BLaER1 treated with 17β-estradiol and CSF1 and Interleukin-3, amounts not matched to agents 10 nM and 100 nM (cell line): ENCODE measurements around the gene EVL.
A peak's percentile ranks its signal among the peaks of the same experiment; 100 is the strongest.

Experiments used
- H3K27ac ChIP-seq, 11 experiments: shearing (Covaris generic); formaldehyde crosslinking; 2 replicates each; pipeline ENCODE4 v1.8.1; 2022
- H3K27me3 ChIP-seq, 11 experiments: shearing (Covaris generic); formaldehyde crosslinking; 2 replicates each; pipeline ENCODE4 v1.8.1; 2022
- H3K36me3 ChIP-seq, 11 experiments: shearing (Covaris generic); formaldehyde crosslinking; 2 replicates each; pipeline ENCODE4 v1.8.1; 2022
- H3K4me1 ChIP-seq, 10 experiments: shearing (Covaris generic); formaldehyde crosslinking; 2 replicates each; pipeline ENCODE4 v1.8.1; 2022
- H3K4me2 ChIP-seq, 11 experiments: shearing (Covaris generic); formaldehyde crosslinking; 2 replicates each; pipeline ENCODE4 v1.8.1; 2022
- H3K4me3 ChIP-seq, 10 experiments: shearing (Covaris generic); formaldehyde crosslinking; 2 replicates each; pipeline ENCODE4 v1.8.1; 2022
- H3K9ac ChIP-seq, 11 experiments: shearing (Covaris generic); formaldehyde crosslinking; 2 replicates each; pipeline ENCODE4 v1.8.1; 2022
- H3K9me3 ChIP-seq, 11 experiments: shearing (Covaris generic); formaldehyde crosslinking; replicated peaks in 1 of 11; 2 replicates each; pipeline ENCODE4 v1.8.1; 2022
- H4K20me1 ChIP-seq, 11 experiments: shearing (Covaris generic); formaldehyde crosslinking; 2 replicates each; pipeline ENCODE4 v1.8.1; 2022
- Cebpa-rat ChIP-seq, 11 experiments: shearing (Covaris generic); IDR thresholded peaks; 2 replicates each; pipeline ENCODE4 v1.8.1; 2022

Gene EVL

DNA sequence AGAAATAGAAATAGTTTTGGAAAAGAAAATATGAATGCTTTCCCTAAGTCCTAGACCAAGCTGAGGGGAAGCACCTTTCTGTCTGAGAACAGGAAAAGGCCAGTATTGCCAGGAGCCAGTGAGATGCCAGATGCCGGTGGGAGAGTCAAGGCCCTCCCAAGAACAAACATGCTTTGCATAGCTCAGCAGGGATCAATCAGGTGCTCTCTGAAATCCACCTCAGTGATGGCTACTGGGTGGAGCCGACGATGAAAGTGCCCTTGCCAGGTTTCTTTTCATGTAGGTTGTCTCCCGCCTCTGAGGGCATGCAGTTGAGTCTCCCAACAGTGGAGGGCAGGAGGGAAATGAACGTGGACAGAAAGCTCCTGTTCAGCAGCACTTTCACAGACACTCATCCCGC, 66.0 kb downstream of the EVL start:
- Histone ChIP-seq H3K9ac (peak overlapping the region in 5 of 11 experiments; percentile 7 to 62 (median 22); a peak in 3 of 22 replicates), H3K27me3 (no peaks in the 10 kb centered on the region), H3K4me3 (no peak overlapping the region), H3K4me1 (peaks cover 37 to 93% (median 87%) of the 10 kb centered on the region in 10 experiments), H4K20me1 (peaks cover 14 to 92% (median 43%) of the 10 kb centered on the region in 11 experiments; a peak in 17 of 22 replicates), H3K9me3 (no peaks in the 10 kb centered on the region), H3K27ac (no peak overlapping the region), H3K4me2 (peak overlapping the region; percentile 15 to 89 (median 82); a peak in 20 of 22 replicates), H3K36me3 (peaks cover 44 to 99% (median 82%) of the 10 kb centered on the region in 11 experiments)
- TF ChIP-seq Cebpa-rat (IDR thresholded peaks at IDR 0.05): no peak

DNA sequence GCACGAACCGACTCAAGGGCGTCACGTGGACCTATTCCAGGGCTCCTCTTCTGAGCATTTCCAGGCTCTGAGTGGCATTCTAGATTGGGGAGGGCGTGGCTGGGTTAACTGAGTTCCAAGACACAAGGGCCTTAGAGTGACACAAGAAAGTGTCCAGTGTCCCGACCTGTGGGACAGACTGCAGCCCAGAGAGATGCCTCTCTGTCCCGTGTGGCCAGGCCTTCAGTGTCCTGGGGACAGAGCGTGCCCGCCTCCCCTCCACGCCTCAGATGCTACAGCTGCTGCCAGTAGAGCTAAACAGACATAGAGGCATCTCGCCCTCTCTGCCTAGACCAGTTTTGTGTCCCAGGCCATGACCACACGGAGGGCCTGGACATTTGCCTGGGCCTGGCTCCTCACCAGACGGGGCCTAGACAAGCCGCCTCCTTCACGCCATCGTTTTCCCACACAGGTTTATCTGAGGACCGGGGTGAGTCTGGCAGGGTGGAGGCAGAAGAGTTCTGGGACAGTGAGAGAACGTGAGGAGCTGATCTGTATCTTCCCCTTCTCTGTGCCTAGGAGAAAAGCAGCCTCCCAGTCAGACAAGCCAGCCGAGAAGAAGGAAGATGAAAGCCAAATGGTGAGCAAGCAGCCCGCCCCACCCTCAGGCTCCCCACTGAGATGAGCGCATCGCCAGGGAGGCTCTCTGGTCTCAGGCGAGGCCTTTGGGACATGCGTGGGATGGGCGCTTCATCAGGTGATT, 67.1 kb downstream of the EVL start:
- H3K27ac ChIP-seq: peak overlapping the region in 8 of 11 experiments; percentile 7 to 56 (median 40); a peak in 14 of 22 replicates
- H3K27me3 ChIP-seq: no peaks in the 10 kb centered on the region
- H3K4me2 ChIP-seq: peak overlapping the region; percentile 15 to 89 (median 82); a peak in 21 of 22 replicates
- peaks cover 14 to 91% (median 43%) of the 10 kb centered on the region in 11 experiments; a peak in 17 of 22 replicates for H4K20me1 ChIP-seq
- H3K36me3 ChIP-seq: peaks cover 33 to 99% (median 82%) of the 10 kb centered on the region in 11 experiments
- peak overlapping the region in 1 of 10 experiments; percentile 6; a peak in 1 of 20 replicates for H3K4me3 ChIP-seq
- TF ChIP-seq Cebpa-rat (IDR thresholded peaks at IDR 0.05): no peak
- H3K4me1 ChIP-seq: peaks cover 37 to 99% (median 87%) of the 10 kb centered on the region in 10 experiments
- H3K9ac ChIP-seq: peak overlapping the region in 9 of 11 experiments; percentile 15 to 62 (median 37); a peak in 15 of 22 replicates
- H3K9me3 ChIP-seq: no peaks in the 10 kb centered on the region

DNA sequence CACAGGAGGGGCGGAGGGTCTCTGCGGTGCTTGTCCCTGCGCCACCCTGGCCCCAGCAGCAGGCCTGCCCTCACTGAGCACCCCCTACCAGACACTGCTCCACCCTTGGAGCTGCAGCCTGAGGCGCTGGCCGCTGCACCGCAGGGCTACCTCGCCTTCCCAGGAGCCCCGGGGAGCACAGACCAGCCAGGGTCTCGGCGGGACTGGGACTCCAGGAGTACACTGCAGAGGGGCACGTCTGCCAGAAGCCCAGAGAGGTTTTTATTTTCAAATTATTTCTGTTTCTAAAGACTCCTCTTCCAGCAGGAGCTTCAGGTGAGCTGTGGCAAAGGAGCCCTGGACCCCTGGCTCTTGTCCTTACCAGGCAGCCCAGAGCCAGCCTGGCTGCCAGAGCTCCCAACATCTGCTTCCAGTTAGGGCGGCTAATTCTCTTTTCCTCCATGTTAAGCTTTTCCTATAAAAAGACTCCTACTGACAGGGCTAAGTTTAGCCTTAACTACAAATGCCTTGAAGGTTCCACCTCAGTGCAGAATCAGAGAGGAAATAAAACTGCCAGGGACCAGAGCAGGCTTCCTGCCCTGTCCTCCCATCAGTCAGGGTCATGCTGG, 67.8 kb downstream of the EVL start:
- Histone ChIP-seq H3K36me3 (peaks cover 33 to 99% (median 82%) of the 10 kb centered on the region in 11 experiments), H3K4me1 (peaks cover 37 to 99% (median 85%) of the 10 kb centered on the region in 10 experiments), H3K9ac (peak overlapping the region in 8 of 11 experiments; percentile 15 to 62 (median 38); a peak in 14 of 22 replicates), H4K20me1 (peaks cover 14 to 88% (median 43%) of the 10 kb centered on the region in 11 experiments; a peak in 17 of 22 replicates), H3K4me3 (peak overlapping the region in 2 of 10 experiments; percentile 6 to 15; a peak in 3 of 20 replicates), H3K4me2 (peak overlapping the region in 10 of 11 experiments; percentile 15 to 89 (median 83); a peak in 20 of 22 replicates), H3K9me3 (no peaks in the 10 kb centered on the region), H3K27me3 (no peaks in the 10 kb centered on the region), H3K27ac (peak overlapping the region in 8 of 11 experiments; percentile 7 to 56 (median 40); a peak in 13 of 22 replicates)
- TF ChIP-seq Cebpa-rat (IDR thresholded peaks at IDR 0.05): no peak

DNA sequence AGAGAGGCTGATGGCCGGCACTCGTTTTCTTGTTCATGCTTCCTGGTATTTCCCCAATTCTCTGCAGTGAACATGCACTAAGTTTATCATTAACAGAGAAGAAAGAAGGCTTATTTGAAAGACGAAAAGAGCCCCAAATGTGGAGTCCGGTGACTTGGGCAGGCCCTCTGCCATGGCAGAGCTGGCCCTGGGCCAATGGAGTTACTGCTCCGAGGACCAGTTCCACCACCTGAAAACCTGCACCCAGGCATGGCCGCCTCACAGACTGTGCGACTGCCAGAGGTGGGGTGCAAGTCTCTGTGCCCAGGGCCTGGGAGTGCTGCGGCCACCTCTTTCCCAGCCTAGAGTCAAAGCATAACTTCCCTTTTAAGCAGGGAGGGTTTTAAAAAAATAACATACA, 69.4 kb downstream of the EVL start:
- Histone ChIP-seq H3K9ac (peak overlapping the region in 4 of 11 experiments; percentile 3 to 62 (median 35); a peak in 4 of 22 replicates), H3K4me2 (peak overlapping the region in 8 of 11 experiments; percentile 73 to 89 (median 85); a peak in 17 of 22 replicates), H3K27ac (peak overlapping the region in 3 of 11 experiments; percentile 0 to 20 (median 3); a peak in 1 of 22 replicates), H3K4me3 (no peak overlapping the region), H4K20me1 (peaks cover 13 to 92% (median 43%) of the 10 kb centered on the region in 11 experiments; a peak in 17 of 22 replicates), H3K9me3 (no peaks in the 10 kb centered on the region), H3K4me1 (peaks cover 45 to 99% (median 83%) of the 10 kb centered on the region in 10 experiments), H3K36me3 (peaks cover 29 to 100% (median 91%) of the 10 kb centered on the region in 11 experiments), H3K27me3 (no peaks in the 10 kb centered on the region)
- no peak for TF ChIP-seq Cebpa-rat (IDR thresholded peaks at IDR 0.05)

GRCh38 chr14:100135073-100135472, 69.9 kb downstream of the EVL start:
- peak overlapping the region in 2 of 11 experiments; percentile 34 to 36; a peak in 3 of 22 replicates for H3K9ac ChIP-seq
- H4K20me1 ChIP-seq: peaks cover 13 to 92% (median 43%) of the 10 kb centered on the region in 11 experiments; a peak in 17 of 22 replicates
- H3K4me3 ChIP-seq: no peak overlapping the region
- no peaks in the 10 kb centered on the region for H3K9me3 ChIP-seq
- H3K27ac ChIP-seq: peak overlapping the region in 1 of 11 experiments; percentile 38; a peak in 2 of 22 replicates
- TF ChIP-seq Cebpa-rat (IDR thresholded peaks at IDR 0.05): no peak
- no peaks in the 10 kb centered on the region for H3K27me3 ChIP-seq
- H3K4me2 ChIP-seq: peak overlapping the region in 8 of 11 experiments; percentile 73 to 89 (median 85); a peak in 16 of 22 replicates
- H3K4me1 ChIP-seq: peaks cover 40 to 99% (median 83%) of the 10 kb centered on the region in 10 experiments
- peaks cover 29 to 100% (median 89%) of the 10 kb centered on the region in 11 experiments for H3K36me3 ChIP-seq

GRCh38 chr14:100135784-100136183, 70.6 kb downstream of the EVL start:
- H3K9ac ChIP-seq: no peak overlapping the region; a peak in 1 of 22 replicates
- peaks cover 37 to 99% (median 83%) of the 10 kb centered on the region in 10 experiments for H3K4me1 ChIP-seq
- H3K27ac ChIP-seq: peak overlapping the region in 1 of 11 experiments; percentile 38; a peak in 1 of 22 replicates
- TF ChIP-seq Cebpa-rat (IDR thresholded peaks at IDR 0.05): no peak
- H3K27me3 ChIP-seq: no peaks in the 10 kb centered on the region
- H3K4me3 ChIP-seq: no peak overlapping the region
- no peaks in the 10 kb centered on the region for H3K9me3 ChIP-seq
- H3K36me3 ChIP-seq: peaks cover 28 to 100% (median 84%) of the 10 kb centered on the region in 11 experiments
- peaks cover 6 to 90% (median 39%) of the 10 kb centered on the region in 11 experiments; a peak in 17 of 22 replicates for H4K20me1 ChIP-seq
- peak overlapping the region in 5 of 11 experiments; percentile 73 to 89 (median 82); a peak in 8 of 22 replicates for H3K4me2 ChIP-seq

DNA sequence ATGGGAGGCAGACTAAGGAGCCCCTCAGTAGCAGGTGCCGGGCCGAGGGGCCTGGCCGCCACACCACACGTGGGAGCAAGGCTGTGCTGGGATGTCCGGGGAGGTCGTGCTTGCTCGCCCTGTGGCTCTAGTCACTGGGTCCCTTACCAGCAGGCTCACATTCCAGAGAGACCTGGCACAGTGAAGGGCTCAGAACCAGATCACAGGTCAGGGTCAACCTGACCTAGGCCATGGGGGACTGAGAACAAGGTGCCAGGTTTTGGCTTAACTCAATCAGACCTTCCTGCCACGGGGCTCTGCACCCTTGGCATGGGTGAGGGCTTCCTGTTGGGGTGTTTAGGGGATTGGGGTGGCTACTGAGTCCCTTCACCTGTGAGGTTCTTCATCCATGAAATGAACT, 72.0 kb downstream of the EVL start:
- H4K20me1 ChIP-seq: peaks cover 0 to 84% (median 26%) of the 10 kb centered on the region in 11 experiments; a peak in 17 of 22 replicates
- no peaks in the 10 kb centered on the region for H3K9me3 ChIP-seq
- peaks cover 37 to 99% (median 83%) of the 10 kb centered on the region in 10 experiments for H3K4me1 ChIP-seq
- no peak overlapping the region for H3K27ac ChIP-seq
- no peaks in the 10 kb centered on the region for H3K27me3 ChIP-seq
- no peak overlapping the region for H3K4me3 ChIP-seq
- H3K36me3 ChIP-seq: peaks cover 23 to 100% (median 82%) of the 10 kb centered on the region in 11 experiments
- H3K9ac ChIP-seq: no peak overlapping the region; a peak in 1 of 22 replicates
- H3K4me2 ChIP-seq: no peak overlapping the region
- TF ChIP-seq Cebpa-rat (IDR thresholded peaks at IDR 0.05): no peak

DNA sequence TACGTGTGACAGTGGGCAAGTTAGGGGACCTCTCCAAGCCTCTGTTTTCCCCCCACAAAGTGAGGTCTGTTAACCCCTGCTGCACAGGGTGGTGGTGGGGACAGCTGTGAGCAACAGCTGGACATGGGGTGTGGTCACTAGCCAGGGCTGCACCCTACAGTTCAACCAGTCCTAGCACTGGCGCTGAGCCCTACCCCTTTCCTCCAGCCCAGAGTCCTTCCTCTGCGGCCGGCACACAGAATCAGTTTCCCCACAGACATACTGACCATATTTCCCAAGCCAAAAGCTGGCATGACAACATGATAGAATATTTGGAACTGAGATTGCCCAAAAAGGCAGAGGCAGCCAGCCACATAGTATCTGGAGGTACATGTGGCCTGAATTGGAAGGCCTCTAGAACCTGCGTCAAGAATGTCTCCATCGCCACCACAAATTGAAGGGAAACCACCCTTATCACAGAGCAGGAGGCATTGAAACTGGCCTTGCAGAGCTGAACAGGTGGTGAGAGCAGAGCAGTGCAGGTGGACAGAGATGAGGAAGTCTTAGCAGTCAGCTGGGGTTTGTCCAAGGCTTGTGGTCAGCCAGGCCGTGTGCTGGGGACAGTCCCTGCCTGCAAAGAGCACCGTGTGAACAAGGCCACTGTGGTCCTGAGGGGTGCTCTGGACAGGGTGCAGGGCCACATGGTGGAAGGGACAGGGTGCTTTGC, 73.0 kb downstream of the EVL start:
- Histone ChIP-seq H3K9ac (no peak overlapping the region), H3K4me1 (peaks cover 37 to 99% (median 82%) of the 10 kb centered on the region in 10 experiments), H4K20me1 (peaks cover 0 to 82% (median 16%) of the 10 kb centered on the region in 11 experiments; a peak in 13 of 22 replicates), H3K36me3 (peaks cover 27 to 99% (median 78%) of the 10 kb centered on the region in 11 experiments), H3K9me3 (no peaks in the 10 kb centered on the region), H3K27me3 (no peaks in the 10 kb centered on the region), H3K4me3 (no peak overlapping the region), H3K27ac (no peak overlapping the region), H3K4me2 (peak overlapping the region in 4 of 11 experiments; percentile 6 to 29 (median 14); a peak in 6 of 22 replicates)
- no peak for TF ChIP-seq Cebpa-rat (IDR thresholded peaks at IDR 0.05)
